HepG2 (cell line): Measurements from ENCODE around the gene KRTCAP3. TPM values are rescaled to one million over a fixed set of nuclear protein-coding genes. Genes with fewer than 3 reads are reported as not detected.
A peak's percentile ranks its signal among the peaks of the same experiment; 100 is the strongest.

ENCODE experiments used
- ELF4 ChIP-seq: sonication (generic); formaldehyde crosslinking; IDR thresholded peaks from 2 replicates; pipeline ENCODE4 v1.5.0; 2020; ENCODE audit warnings: missing genetic modification reagents, mild to moderate bottlenecking, moderate library complexity, borderline replicate concordance
- GABPA ChIP-seq, 2 experiments: IDR thresholded peaks; 2 replicates each; pipeline ENCODE4 v1.6.1; 2011 to 2016; ENCODE audit warnings: low read depth in 2 of 2, low read length in 1 of 2, missing biosample characterization in 1 of 2, missing genetic modification characterization in 1 of 2
- GFI1 ChIP-seq: sonication (generic); formaldehyde crosslinking; IDR thresholded peaks from 2 replicates; pipeline ENCODE4 v1.5.0; 2020; ENCODE audit warnings: missing genetic modification reagents, mild to moderate bottlenecking, borderline replicate concordance
- HES4 ChIP-seq: sonication (generic); formaldehyde crosslinking; IDR thresholded peaks from 2 replicates; pipeline ENCODE4 v1.9.0; 2021; ENCODE audit warnings: mild to moderate bottlenecking, missing genetic modification reagents, borderline replicate concordance
- JUN ChIP-seq: sonication (generic); formaldehyde crosslinking; IDR thresholded peaks from 2 replicates; pipeline ENCODE4 v1.4.0; 2020; ENCODE audit warnings: mild to moderate bottlenecking, missing genetic modification reagents
- KLF13 ChIP-seq: sonication (generic); formaldehyde crosslinking; IDR thresholded peaks from 2 replicates; pipeline ENCODE4 v1.4.0; 2020; ENCODE audit warnings: mild to moderate bottlenecking, missing genetic modification reagents
- MATR3 ChIP-seq: sonication (generic); formaldehyde crosslinking; IDR thresholded peaks from 2 replicates; pipeline ENCODE4 v1.4.0; 2020; ENCODE audit warnings: missing genetic modification reagents
- MEF2D ChIP-seq: sonication (generic); formaldehyde crosslinking; IDR thresholded peaks from 2 replicates; pipeline ENCODE4 v1.5.1; 2020; ENCODE audit warnings: mild to moderate bottlenecking, missing genetic modification reagents
- MTF2 ChIP-seq: sonication (generic); formaldehyde crosslinking; IDR thresholded peaks from 2 replicates; pipeline ENCODE4 v1.5.0; 2020; ENCODE audit warnings: missing genetic modification reagents, borderline replicate concordance
- PLRG1 ChIP-seq: fragments of 450-650 bp; conservative IDR thresholded peaks from 2 replicates; pipeline ENCODE4 v1.6.1; 2016
- RBAK ChIP-seq: sonication (generic); formaldehyde crosslinking; IDR thresholded peaks from 2 replicates; pipeline ENCODE4 v1.5.1; 2020; ENCODE audit warnings: mild to moderate bottlenecking, missing genetic modification reagents
- SATB2 ChIP-seq: sonication (generic); formaldehyde crosslinking; IDR thresholded peaks from 2 replicates; pipeline ENCODE4 v1.5.0; 2020; ENCODE audit warnings: missing genetic modification reagents
- SMAD1 ChIP-seq: sonication (generic); formaldehyde crosslinking; IDR thresholded peaks from 2 replicates; pipeline ENCODE4 v1.4.0; 2020; ENCODE audit warnings: missing genetic modification reagents, low read depth, mild to moderate bottlenecking, borderline replicate concordance
- ZBTB14 ChIP-seq: sonication (generic); formaldehyde crosslinking; IDR thresholded peaks from 2 replicates; pipeline ENCODE4 v1.4.0; 2020; ENCODE audit warnings: missing genetic modification reagents
- ZKSCAN8 ChIP-seq: IDR thresholded peaks from 2 replicates; pipeline ENCODE4 v1.6.1; 2016; ENCODE audit warnings: borderline replicate concordance, missing genetic modification reagents, missing compliant biosample characterization
- ZNF121 ChIP-seq: sonication (generic); formaldehyde crosslinking; IDR thresholded peaks from 2 replicates; pipeline ENCODE4 v1.5.0; 2020; ENCODE audit warnings: mild to moderate bottlenecking, missing genetic modification reagents
- ZNF501 ChIP-seq: sonication (generic); formaldehyde crosslinking; IDR thresholded peaks from 2 replicates; pipeline ENCODE4 v1.5.1; 2020; ENCODE audit warnings: mild to moderate bottlenecking, moderate library complexity, missing genetic modification reagents
- ZNF530 ChIP-seq: sonication (generic); formaldehyde crosslinking; IDR thresholded peaks from 2 replicates; pipeline ENCODE4 v1.5.0; 2020; ENCODE audit warnings: low read depth, mild to moderate bottlenecking, missing genetic modification reagents
- ZNF619 ChIP-seq: sonication (generic); formaldehyde crosslinking; IDR thresholded peaks from 2 replicates; pipeline ENCODE4 v1.4.0; 2020; ENCODE audit warnings: mild to moderate bottlenecking, missing genetic modification reagents
- ZNF710 ChIP-seq: sonication (generic); formaldehyde crosslinking; IDR thresholded peaks from 2 replicates; pipeline ENCODE4 v1.5.0; 2020; ENCODE audit warnings: mild to moderate bottlenecking, missing genetic modification reagents, borderline replicate concordance
- ZNF766 ChIP-seq: sonication (generic); formaldehyde crosslinking; IDR thresholded peaks from 2 replicates; pipeline ENCODE4 v1.5.0; 2020; ENCODE audit warnings: missing genetic modification reagents, borderline replicate concordance
- ZNF777 ChIP-seq: sonication (generic); formaldehyde crosslinking; IDR thresholded peaks from 2 replicates; pipeline ENCODE4 v1.4.0; 2020; ENCODE audit warnings: missing genetic modification reagents
- polyA plus RNA-seq, 8 experiments: library from polyadenylated mRNA; depleted of rRNA in 3 of 8; stranded (reverse) in 7 of 8; unstranded in 1 of 8; fragments of >200 nt; fragmentation: Illumina TruSeq in 4 of 8; extraction: Trizol in 4 of 8; gene quantifications; 2 replicates each; pipeline versions ENCODE4 v1.2.1 to v1.2.3, GENCODE V29; 2011 to 2016; ENCODE audit warnings: low read depth in 4 of 8, missing spikeins in 1 of 8, mixed read lengths in 1 of 8; ENCODE audit not compliant: insufficient read depth in 1 of 8
- total RNA-seq, 5 experiments: library from RNA; depleted of rRNA; stranded (reverse); fragments of >200 nt; fragmentation: Illumina TruSeq; extraction: Trizol; gene quantifications; 2 replicates each; pipeline ENCODE4 v1.2.3, GENCODE V29; 2016; ENCODE audit warnings: low read depth in 1 of 5
- TF ChIP-seq, protein P1 (sequence below): sonication (generic); formaldehyde crosslinking; IDR thresholded peaks from 2 replicates; pipeline ENCODE4 v1.4.0; 2020; ENCODE audit warnings: missing genetic modification reagents
- TF ChIP-seq, protein P2 (sequence below): sonication (generic); formaldehyde crosslinking; conservative IDR thresholded peaks from 2 replicates; pipeline ENCODE4 v1.8.0; 2022; ENCODE audit warnings: mild to moderate bottlenecking, moderate library complexity, missing genetic modification reagents

The KRTCAP3 gene
- total and polyA plus RNA-seq, 2 of the 13 experiments (the other 11 are each of a cell fraction or from before 2014, with no cell fraction given) = 2.1 to 4.5 TPM

DNA sequence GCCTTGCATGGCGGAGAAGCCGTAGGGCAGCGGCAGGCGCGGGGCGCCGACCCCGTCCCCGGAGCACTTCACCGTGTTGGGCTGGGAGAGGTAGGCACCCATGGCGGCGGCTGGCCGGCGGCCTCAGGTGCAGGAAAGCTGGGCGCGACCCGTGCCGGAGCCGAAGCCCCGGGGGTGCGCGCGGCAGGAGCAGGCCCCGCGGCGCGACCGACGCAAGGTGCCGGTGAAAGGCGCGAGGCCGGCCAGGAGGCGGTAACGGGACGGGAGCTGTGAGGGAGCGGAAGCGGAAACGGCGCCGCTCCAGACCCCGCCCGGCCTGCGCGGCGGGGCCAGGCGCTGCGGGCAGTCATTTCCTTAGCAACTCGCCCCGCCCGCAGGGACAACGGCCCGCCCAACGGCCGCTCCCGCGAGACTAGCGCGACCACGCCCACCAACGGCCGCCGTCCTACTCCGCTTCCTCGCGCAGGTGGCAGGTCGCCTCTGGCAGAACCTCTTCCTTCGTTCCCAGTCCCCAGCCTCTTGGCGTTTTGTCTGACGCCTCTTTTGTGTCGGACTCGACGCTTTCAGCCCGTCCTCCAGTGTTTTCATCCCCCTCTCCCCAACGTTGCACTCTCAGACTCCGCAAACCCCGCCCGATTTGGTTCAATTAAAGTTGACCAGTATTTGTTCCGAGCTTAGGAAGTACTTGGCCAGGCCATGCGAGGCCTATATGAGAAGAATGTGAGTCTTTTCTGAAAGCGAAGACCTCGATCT lies 32.7 kb upstream of the KRTCAP3 start, which contains the start of gene PPM1G (continued):
- TF ChIP-seq, protein P1, sequence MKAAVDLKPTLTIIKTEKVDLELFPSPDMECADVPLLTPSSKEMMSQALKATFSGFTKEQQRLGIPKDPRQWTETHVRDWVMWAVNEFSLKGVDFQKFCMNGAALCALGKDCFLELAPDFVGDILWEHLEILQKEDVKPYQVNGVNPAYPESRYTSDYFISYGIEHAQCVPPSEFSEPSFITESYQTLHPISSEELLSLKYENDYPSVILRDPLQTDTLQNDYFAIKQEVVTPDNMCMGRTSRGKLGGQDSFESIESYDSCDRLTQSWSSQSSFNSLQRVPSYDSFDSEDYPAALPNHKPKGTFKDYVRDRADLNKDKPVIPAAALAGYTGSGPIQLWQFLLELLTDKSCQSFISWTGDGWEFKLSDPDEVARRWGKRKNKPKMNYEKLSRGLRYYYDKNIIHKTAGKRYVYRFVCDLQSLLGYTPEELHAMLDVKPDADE (CRISPR knock-in tag) = peak; percentile 92
- no peak for TF ChIP-seq PLRG1
- TF ChIP-seq MTF2 (CRISPR knock-in tag) = 0 out of 2 replicates have a peak, but pooled peaks have one; percentile 24
- 0 out of 2 replicates have a peak, but pooled peaks have one; percentile 26 for TF ChIP-seq KLF13
- peak; percentile 88 for TF ChIP-seq ZNF710
- TF ChIP-seq ZBTB14 (CRISPR knock-in tag) = peak; percentile 66; the same call in 1 of the 2 replicates
- peak; percentile 75 for TF ChIP-seq HES4 (CRISPR knock-in tag)
- TF ChIP-seq ZNF777 (CRISPR knock-in tag) = peak; percentile 69; the same call in 1 of the 2 replicates
- no peak; the same call in none of the 2 replicates for TF ChIP-seq SATB2
- TF ChIP-seq ZNF766 (CRISPR knock-in tag) = peak; percentile 90
- TF ChIP-seq GABPA (IDR thresholded peaks at IDR 0.05; ENCODE audit: low read depth, low read length) = peak; percentile 96
- peak; percentile 87 for TF ChIP-seq GABPA (CRISPR knock-in tag; IDR thresholded peaks at IDR 0.05; ENCODE audit: low read depth)
- peak; percentile 47; the same call in 1 of the 2 replicates for TF ChIP-seq ZKSCAN8 (CRISPR knock-in tag)
- no peak for TF ChIP-seq MATR3
- TF ChIP-seq ELF4 (CRISPR knock-in tag) = no peak
- no peak for TF ChIP-seq ZNF530 (CRISPR knock-in tag)
- TF ChIP-seq JUN (CRISPR knock-in tag) = peak; percentile 65; the same call in 1 of the 2 replicates
- TF ChIP-seq ZNF121 (CRISPR knock-in tag) = peak; percentile 78
- peak; percentile 95 for TF ChIP-seq ZNF501 (CRISPR knock-in tag)
- no peak for TF ChIP-seq RBAK (CRISPR knock-in tag)
- peak; percentile 74; the same call in 1 of the 2 replicates for TF ChIP-seq GFI1 (CRISPR knock-in tag)
- TF ChIP-seq ZNF619 (CRISPR knock-in tag) = no peak
- TF ChIP-seq, protein P2, sequence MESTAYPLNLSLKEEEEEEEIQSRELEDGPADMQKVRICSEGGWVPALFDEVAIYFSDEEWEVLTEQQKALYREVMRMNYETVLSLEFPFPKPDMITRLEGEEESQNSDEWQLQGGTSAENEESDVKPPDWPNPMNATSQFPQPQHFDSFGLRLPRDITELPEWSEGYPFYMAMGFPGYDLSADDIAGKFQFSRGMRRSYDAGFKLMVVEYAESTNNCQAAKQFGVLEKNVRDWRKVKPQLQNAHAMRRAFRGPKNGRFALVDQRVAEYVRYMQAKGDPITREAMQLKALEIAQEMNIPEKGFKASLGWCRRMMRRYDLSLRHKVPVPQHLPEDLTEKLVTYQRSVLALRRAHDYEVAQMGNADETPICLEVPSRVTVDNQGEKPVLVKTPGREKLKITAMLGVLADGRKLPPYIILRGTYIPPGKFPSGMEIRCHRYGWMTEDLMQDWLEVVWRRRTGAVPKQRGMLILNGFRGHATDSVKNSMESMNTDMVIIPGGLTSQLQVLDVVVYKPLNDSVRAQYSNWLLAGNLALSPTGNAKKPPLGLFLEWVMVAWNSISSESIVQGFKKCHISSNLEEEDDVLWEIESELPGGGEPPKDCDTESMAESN = peak; percentile 98
- peak; percentile 95 for TF ChIP-seq SMAD1 (CRISPR knock-in tag)
- TF ChIP-seq MEF2D (CRISPR knock-in tag) = peak; percentile 47
